Measurements from ENCODE around the gene MIGA2. TPM values are rescaled to one million over a fixed set of nuclear protein-coding genes. Genes with fewer than 3 reads are reported as not detected.

Gene MIGA2
- total and polyA plus RNA-seq, 2 of the 8 experiments (the other 6 are each of a cell fraction or from before 2014, with no cell fraction given), result 24.6 to 39.0 TPM

- Histone ChIP-seq H3K23ac (ENCODE audit: insufficient read length) (no peak overlapping the region), H3K4me2 (ENCODE audit: insufficient read depth in 1 of 2, low read depth in 2 of 2, low read length in 2 of 2) (no peak overlapping the region), H4K20me1 (replicated peaks in 1 of 2; ENCODE audit: control insufficient read depth in 1 of 2, insufficient read depth in 2 of 2, low read length in 2 of 2) (peaks cover 0 to 11% of the 10 kb centered on the region in 2 experiments), H2BK12ac (ENCODE audit: low read depth, low read length) (no peak overlapping the region), H3K79me1 (ENCODE audit: low read depth, low read length) (peaks cover 2% of the 10 kb centered on the region), H2AK5ac (ENCODE audit: low read depth, low read length) (no peak overlapping the region), H4K91ac (replicated peaks; ENCODE audit: insufficient read length, low read length) (no peak overlapping the region), H3K36me3 (ENCODE audit: control insufficient read depth in 2 of 4, insufficient read depth in 4 of 4, low read length in 3 of 4) (peaks cover 6 to 40% (median 20%) of the 10 kb centered on the region in 4 experiments; a peak in 7 of 8 replicates), H3K27me3 (replicated peaks in 1 of 4; ENCODE audit: control insufficient read depth in 3 of 4, extremely low read depth in 1 of 4, insufficient read depth in 3 of 4, low read length in 3 of 4) (no peaks in the 10 kb centered on the region), H4K8ac (ENCODE audit: extremely low read depth, insufficient read depth, low read length) (no peak overlapping the region; the same call in 1 of the 2 replicates), H4K5ac (ENCODE audit: insufficient read length, low read depth, low read length) (no peak overlapping the region), H2BK15ac (ENCODE audit: low read length) (no peak overlapping the region), H2BK5ac (ENCODE audit: low read depth, low read length) (no peak overlapping the region), H3K79me2 (ENCODE audit: control insufficient read depth in 1 of 2, insufficient read depth in 2 of 2, low read length in 2 of 2) (no peaks in the 10 kb centered on the region), H3K14ac (ENCODE audit: insufficient read length) (no peak overlapping the region), H2BK120ac (replicated peaks; ENCODE audit: low read depth, low read length) (no peak overlapping the region), H3K18ac (ENCODE audit: extremely low read depth, low read length) (no peak overlapping the region), H2BK20ac (ENCODE audit: low read length) (no peak overlapping the region), H3K9ac (replicated peaks in 1 of 4; ENCODE audit: extremely low read depth in 1 of 4, low read depth in 3 of 4, low read length in 3 of 4) (no peak overlapping the region), H3K4me1 (replicated peaks in 1 of 4; ENCODE audit: control insufficient read depth in 3 of 4, insufficient read depth in 4 of 4, low read length in 3 of 4) (no peaks in the 10 kb centered on the region), H3K9me3 (ENCODE audit: insufficient read depth in 2 of 2, low read depth in 1 of 2, low read length in 1 of 2) (no peaks in the 10 kb centered on the region), H3K4ac (replicated peaks; ENCODE audit: insufficient read length, low read depth, low read length) (no peak overlapping the region), H3K4me3 (ENCODE audit: extremely low read depth in 1 of 4, insufficient read depth in 2 of 4, low read depth in 3 of 4, low read length in 4 of 4) (no peak overlapping the region), H3K27ac (ENCODE audit: low read depth, low read length) (no peak overlapping the region), H2AFZ (ENCODE audit: low read length) (no peak overlapping the region), H3K56ac (replicated peaks; ENCODE audit: insufficient read length, low read depth, low read length) (no peak overlapping the region), H3K23me2 (ENCODE audit: low read depth, low read length) (no peaks in the 10 kb centered on the region)
- DNase-seq (ENCODE audit: low read depth in 1 of 2, low spot score in 2 of 2) (no peak), FAIRE-seq (no peak)
- WGBS, 2 experiments (ENCODE audit: extremely low coverage in 1 of 2, insufficient coverage in 1 of 2, insufficient read length in 1 of 2, insufficient replicate concordance in 2 of 2, low coverage in 1 of 2, low lambda C conversion rate in 2 of 2, missing lambda C conversion rate in 1 of 2), result 90% methylated on average over 11 of the region's 11 CpGs; no CpG with 5 or more reads in 1 of the 2 experiments
- ChIA-PET POLR2A (ENCODE audit: partially characterized antibody) (interaction anchor here (1.3 to 5.6 kb wide), 2 partner anchors 10 kb away, joined by 3 to 41 read pairs; no protein-coding TSS in a partner anchor), CTCF (ENCODE audit: partially characterized antibody) (interaction anchor here (0.8 to 1.7 kb wide), 2 partner anchors 9 to 26 kb away, joined by 3 to 6 read pairs; no protein-coding TSS in a partner anchor)
- no peak for TF ChIP-seq POLR2AphosphoS5 (IDR thresholded peaks at IDR 0.05; ENCODE audit: low read depth, low read length)
- no peak for TF ChIP-seq HDAC2 (IDR thresholded peaks at IDR 0.05; ENCODE audit: borderline replicate concordance in 1 of 2, low read depth in 2 of 2, low read length in 2 of 2)
- no peak for TF ChIP-seq NANOG (IDR thresholded peaks at IDR 0.05; ENCODE audit: insufficient read depth, low read depth, low read length, poor library complexity, severe bottlenecking)
- TF ChIP-seq PHF8 (conservative IDR thresholded peaks at IDR 0.05; ENCODE audit: low read depth, low read length), result no peak
- TF ChIP-seq RBBP5 (IDR thresholded peaks at IDR 0.05; ENCODE audit: borderline replicate concordance, low read depth, low read length), result no peak
- no peak for TF ChIP-seq RAD21 (IDR thresholded peaks at IDR 0.05 in 1 of 2, conservative IDR thresholded peaks at IDR 0.05 in 1 of 2; ENCODE audit: low read depth in 2 of 2, low read length in 2 of 2)
- TF ChIP-seq EP300 (IDR thresholded peaks at IDR 0.05; ENCODE audit: borderline replicate concordance in 1 of 2, low read depth in 2 of 2, low read length in 2 of 2), result no peak
- TF ChIP-seq KDM1A (IDR thresholded peaks at IDR 0.05; ENCODE audit: borderline replicate concordance, low read length), result no peak
- TF ChIP-seq CEBPB (IDR thresholded peaks at IDR 0.05; ENCODE audit: low read depth, low read length), result no peak
- no peak for TF ChIP-seq ZNF274 (IDR thresholded peaks at IDR 0.05; ENCODE audit: borderline replicate concordance, extremely low read depth, low read length)
- no peak for TF ChIP-seq CHD2 (IDR thresholded peaks at IDR 0.05; ENCODE audit: low read length)
- no peak for TF ChIP-seq SIN3A (conservative IDR thresholded peaks at IDR 0.05 in 1 of 2, IDR thresholded peaks at IDR 0.05 in 1 of 2; ENCODE audit: low read depth in 1 of 2, low read length in 2 of 2)
- TF ChIP-seq CHD1 (IDR thresholded peaks at IDR 0.05; ENCODE audit: low read depth, low read length), result no peak
Observed at GRCh38 chr9:129013674-129014073, 22.8 kb upstream of the MIGA2 start.

All from H1 (cell line).